Panc1 (cell line): ENCODE measurements around the gene MTCH1. TPM values are rescaled to one million over a fixed set of nuclear protein-coding genes. Genes with fewer than 3 reads are reported as not detected.

ENCODE experiments used
- ATAC-seq: fragments of 200-7000 bp; cut with Tn5 transposase; 2 replicates; pipeline ENCODE4 v1.9.1; 2020; ENCODE audit warnings: mild to moderate bottlenecking, moderate library complexity
- BruUV-seq: library from RNA; stranded (reverse); fragments of 400-500 nt; replicated peaks from 2 replicates; lab custom pipeline; 2021; lab: Mats Ljungman, UMichigan
- CTCF ChIA-PET: fragments of 300-600 bp; sonication (Branson Sonifier 250); formaldehyde crosslinking; loops from one replicate; lab custom pipeline; 2022; ENCODE audit warnings: antibody characterized with exemption; lab: Charles Lee
- POLR2A ChIA-PET: fragments of 300-600 bp; sonication (Branson Sonifier 250); formaldehyde crosslinking; loops from one replicate; lab custom pipeline; 2022; ENCODE audit warnings: antibody characterized with exemption; lab: Charles Lee
- DNase-seq: peaks from one replicate; pipeline ENCODE4 v3.0.0-alpha.2; 2010; ENCODE audit warnings: low read depth, low spot score
- H3K27ac ChIP-seq: 2 replicates; pipeline ENCODE4 v1.5.1; 2011; ENCODE audit warnings: mild to moderate bottlenecking, low read length, inconsistent platforms
- H3K27me3 ChIP-seq: fragments of 200-500 bp; sonication (Bioruptor generic); 2 replicates; pipeline ENCODE4 v1.6.0; 2014; ENCODE audit warnings: low read length, inconsistent platforms; ENCODE audit not compliant: control insufficient read depth, insufficient read depth
- H3K36me3 ChIP-seq: fragments of 200-500 bp; sonication (Bioruptor generic); 2 replicates; pipeline ENCODE4 v1.5.1; 2014; ENCODE audit warnings: inconsistent platforms, mild to moderate bottlenecking, low read length, moderate library complexity; ENCODE audit not compliant: control insufficient read depth, insufficient read depth
- H3K4me1 ChIP-seq: 2 replicates; pipeline ENCODE4 v1.5.1; 2011; ENCODE audit warnings: inconsistent platforms, mild to moderate bottlenecking, low read length, moderate library complexity; ENCODE audit not compliant: control insufficient read depth, insufficient read depth
- H3K4me3 ChIP-seq, 2 experiments: 2 replicates each; pipeline ENCODE4 v1.5.1; 2011 to 2012; ENCODE audit warnings: low read depth in 2 of 2, low read length in 2 of 2, mild to moderate bottlenecking in 2 of 2, inconsistent platforms in 1 of 2, moderate library complexity in 1 of 2
- H3K9me3 ChIP-seq: fragments of 200-500 bp; sonication (Bioruptor generic); 2 replicates; pipeline ENCODE4 v1.5.1; 2014; ENCODE audit warnings: low read depth, mild to moderate bottlenecking, inconsistent platforms, low read length, moderate library complexity; ENCODE audit not compliant: control insufficient read depth, insufficient read depth
- POLR2AphosphoS5 ChIP-seq: IDR thresholded peaks from 2 replicates; pipeline ENCODE4 v1.6.1; 2012; ENCODE audit warnings: mild to moderate bottlenecking, low read depth, low read length, moderate library complexity
- SIN3A ChIP-seq: IDR thresholded peaks from 2 replicates; pipeline ENCODE4 v1.6.1; 2012; ENCODE audit warnings: low read depth, mild to moderate bottlenecking, low read length, moderate library complexity, borderline replicate concordance; ENCODE audit not compliant: insufficient read depth
- TCF7L2 ChIP-seq: IDR thresholded peaks from 2 replicates; pipeline ENCODE4 v1.6.1; 2011; ENCODE audit warnings: mild to moderate bottlenecking, low read depth, low read length, inconsistent platforms
- in situ Hi-C: cut with HindIII; loops from 2 replicates; pipeline ENCODE4 v1.10.0; 2016; ENCODE audit warnings: low sequenced_read_pairs, low pct_unique_long_range_greater_than_20kb
- intact Hi-C: fragments of 100-400 bp; cut with micrococcal nuclease; formaldehyde crosslinking; loops from one replicate; pipeline ENCODE4 v1.10.0; 2022; ENCODE audit not compliant: unreplicated experiment
- total RNA-seq: library from RNA; stranded (reverse); gene quantifications from one replicate; pipeline ENCODE4 v1.2.1, GENCODE V29; 2021; ENCODE audit not compliant: unreplicated experiment
- TF ChIP-seq, protein P1 (sequence below): fragments of 450-650 bp; IDR thresholded peaks from 2 replicates; pipeline ENCODE4 v1.5.1; 2017; ENCODE audit warnings: mild to moderate bottlenecking
- TF ChIP-seq, protein P2 (sequence below), 2 experiments: IDR thresholded peaks; 2 replicates each; pipeline ENCODE4 v1.6.1; 2011 to 2012; ENCODE audit warnings: low read depth in 2 of 2, control low read depth in 1 of 2, low read length in 1 of 2, mild to moderate bottlenecking in 1 of 2, moderate library complexity in 1 of 2; ENCODE audit not compliant: insufficient read depth in 1 of 2

Gene MTCH1
- total RNA-seq, 1 experiment from 2014 or later = 223 TPM

DNA sequence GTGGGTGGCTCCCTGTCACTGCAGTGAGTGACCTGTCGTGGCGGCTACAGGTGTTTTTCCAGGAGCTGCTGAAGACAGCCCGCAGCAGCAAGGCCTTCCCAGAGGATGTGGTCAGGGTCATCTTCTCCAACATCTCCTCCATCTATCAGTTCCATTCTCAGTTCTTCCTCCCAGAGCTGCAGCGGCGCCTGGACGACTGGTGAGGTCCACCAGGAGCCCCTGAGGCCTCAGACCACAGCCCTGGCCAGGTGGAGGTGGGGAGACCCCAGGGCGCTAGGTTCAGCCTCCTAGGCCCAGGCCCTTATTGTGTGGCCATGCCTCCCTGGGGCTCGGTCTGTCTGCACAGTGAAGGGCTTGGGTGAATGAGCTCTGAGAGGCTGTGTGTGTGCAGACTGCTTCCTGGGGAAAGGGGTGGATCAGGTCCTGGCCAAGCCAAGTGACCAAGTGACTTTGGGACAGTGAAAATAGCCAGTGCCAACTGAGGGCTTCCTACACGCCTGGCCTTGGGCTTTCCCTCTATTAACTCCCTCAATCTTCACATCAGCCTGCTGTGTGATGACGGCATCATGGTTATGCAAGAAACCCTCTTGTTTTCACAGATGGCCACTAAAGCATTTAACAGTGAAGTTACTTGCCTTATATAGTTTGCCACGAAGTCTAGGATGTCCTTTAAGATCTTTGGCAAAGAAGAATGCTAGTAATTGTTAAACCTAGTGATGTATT, 25.8 kb upstream of the MTCH1 start:
- TF ChIP-seq, protein P1, sequence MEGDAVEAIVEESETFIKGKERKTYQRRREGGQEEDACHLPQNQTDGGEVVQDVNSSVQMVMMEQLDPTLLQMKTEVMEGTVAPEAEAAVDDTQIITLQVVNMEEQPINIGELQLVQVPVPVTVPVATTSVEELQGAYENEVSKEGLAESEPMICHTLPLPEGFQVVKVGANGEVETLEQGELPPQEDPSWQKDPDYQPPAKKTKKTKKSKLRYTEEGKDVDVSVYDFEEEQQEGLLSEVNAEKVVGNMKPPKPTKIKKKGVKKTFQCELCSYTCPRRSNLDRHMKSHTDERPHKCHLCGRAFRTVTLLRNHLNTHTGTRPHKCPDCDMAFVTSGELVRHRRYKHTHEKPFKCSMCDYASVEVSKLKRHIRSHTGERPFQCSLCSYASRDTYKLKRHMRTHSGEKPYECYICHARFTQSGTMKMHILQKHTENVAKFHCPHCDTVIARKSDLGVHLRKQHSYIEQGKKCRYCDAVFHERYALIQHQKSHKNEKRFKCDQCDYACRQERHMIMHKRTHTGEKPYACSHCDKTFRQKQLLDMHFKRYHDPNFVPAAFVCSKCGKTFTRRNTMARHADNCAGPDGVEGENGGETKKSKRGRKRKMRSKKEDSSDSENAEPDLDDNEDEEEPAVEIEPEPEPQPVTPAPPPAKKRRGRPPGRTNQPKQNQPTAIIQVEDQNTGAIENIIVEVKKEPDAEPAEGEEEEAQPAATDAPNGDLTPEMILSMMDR = no peak
- TF ChIP-seq POLR2AphosphoS5 (no peak), SIN3A (no peak), TCF7L2 (no peak)
- TF ChIP-seq, protein P2, sequence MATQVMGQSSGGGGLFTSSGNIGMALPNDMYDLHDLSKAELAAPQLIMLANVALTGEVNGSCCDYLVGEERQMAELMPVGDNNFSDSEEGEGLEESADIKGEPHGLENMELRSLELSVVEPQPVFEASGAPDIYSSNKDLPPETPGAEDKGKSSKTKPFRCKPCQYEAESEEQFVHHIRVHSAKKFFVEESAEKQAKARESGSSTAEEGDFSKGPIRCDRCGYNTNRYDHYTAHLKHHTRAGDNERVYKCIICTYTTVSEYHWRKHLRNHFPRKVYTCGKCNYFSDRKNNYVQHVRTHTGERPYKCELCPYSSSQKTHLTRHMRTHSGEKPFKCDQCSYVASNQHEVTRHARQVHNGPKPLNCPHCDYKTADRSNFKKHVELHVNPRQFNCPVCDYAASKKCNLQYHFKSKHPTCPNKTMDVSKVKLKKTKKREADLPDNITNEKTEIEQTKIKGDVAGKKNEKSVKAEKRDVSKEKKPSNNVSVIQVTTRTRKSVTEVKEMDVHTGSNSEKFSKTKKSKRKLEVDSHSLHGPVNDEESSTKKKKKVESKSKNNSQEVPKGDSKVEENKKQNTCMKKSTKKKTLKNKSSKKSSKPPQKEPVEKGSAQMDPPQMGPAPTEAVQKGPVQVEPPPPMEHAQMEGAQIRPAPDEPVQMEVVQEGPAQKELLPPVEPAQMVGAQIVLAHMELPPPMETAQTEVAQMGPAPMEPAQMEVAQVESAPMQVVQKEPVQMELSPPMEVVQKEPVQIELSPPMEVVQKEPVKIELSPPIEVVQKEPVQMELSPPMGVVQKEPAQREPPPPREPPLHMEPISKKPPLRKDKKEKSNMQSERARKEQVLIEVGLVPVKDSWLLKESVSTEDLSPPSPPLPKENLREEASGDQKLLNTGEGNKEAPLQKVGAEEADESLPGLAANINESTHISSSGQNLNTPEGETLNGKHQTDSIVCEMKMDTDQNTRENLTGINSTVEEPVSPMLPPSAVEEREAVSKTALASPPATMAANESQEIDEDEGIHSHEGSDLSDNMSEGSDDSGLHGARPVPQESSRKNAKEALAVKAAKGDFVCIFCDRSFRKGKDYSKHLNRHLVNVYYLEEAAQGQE (IDR thresholded peaks at IDR 0.05; ENCODE audit: insufficient read depth in 1 of 2, low read depth in 2 of 2, low read length in 1 of 2) = no peak
- in situ Hi-C loops = no loop called here
- BruUV-seq = no TSS peak
- Histone ChIP-seq H3K9me3 (no peaks in the 10 kb centered on the region), H3K4me3 (no peak overlapping the region), H3K27ac (no peak overlapping the region), H3K36me3 (no peaks in the 10 kb centered on the region), H3K4me1 (no peaks in the 10 kb centered on the region), H3K27me3 (no peaks in the 10 kb centered on the region)
- DNase-seq = no peak
- intact Hi-C loops = no loop called here
- POLR2A ChIA-PET = interaction anchor here (0.7 kb wide), 1 partner anchor 496 kb away, joined by 10 read pairs; no protein-coding TSS in a partner anchor
- ATAC-seq = no peak
- CTCF ChIA-PET = no interaction called here

DNA sequence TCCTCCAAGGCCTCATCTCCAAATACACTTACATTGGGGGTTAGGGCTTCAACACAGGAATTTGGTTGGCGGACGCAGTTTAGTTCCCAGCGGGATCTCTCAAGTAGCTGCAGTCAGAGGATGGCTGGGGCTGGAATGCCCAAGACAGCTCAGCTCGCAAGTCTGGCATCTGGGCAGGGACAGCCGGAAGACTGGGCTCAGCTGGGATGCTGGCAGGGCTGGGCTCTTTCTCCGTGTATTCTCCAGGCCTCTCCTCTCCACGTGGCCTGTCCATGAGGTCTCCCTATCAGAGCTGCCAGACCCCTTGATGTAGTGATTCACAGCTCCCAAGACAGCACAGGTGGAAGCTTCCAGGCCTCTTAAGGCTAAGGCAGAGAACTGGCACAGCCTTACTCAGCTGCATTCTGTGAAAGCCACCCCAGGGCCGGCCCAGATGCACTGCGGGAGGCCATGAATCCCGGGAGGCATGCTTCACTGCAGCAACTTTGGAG, 24.5 kb upstream of the MTCH1 start:
- DNase-seq (no peak), ATAC-seq (no peak)
- no peak overlapping the region for H3K4me3 ChIP-seq
- H3K27ac ChIP-seq = no peak overlapping the region
- intact Hi-C loops = no loop called here
- H3K36me3 ChIP-seq = no peaks in the 10 kb centered on the region
- TF ChIP-seq, protein P1 = no peak
- no peak for TF ChIP-seq SIN3A
- TF ChIP-seq, protein P2 (IDR thresholded peaks at IDR 0.05; ENCODE audit: insufficient read depth in 1 of 2, low read depth in 2 of 2, low read length in 1 of 2) = no peak
- TF ChIP-seq POLR2AphosphoS5 = no peak
- TF ChIP-seq TCF7L2 = no peak
- no peaks in the 10 kb centered on the region for H3K27me3 ChIP-seq
- POLR2A ChIA-PET = no interaction called here
- no TSS peak for BruUV-seq
- H3K9me3 ChIP-seq = no peaks in the 10 kb centered on the region
- CTCF ChIA-PET = no interaction called here
- no peaks in the 10 kb centered on the region for H3K4me1 ChIP-seq
- in situ Hi-C loops = no loop called here
